Measurements from ENCODE around the gene MRPL52. TPM values are rescaled to one million over a fixed set of nuclear protein-coding genes. Genes with fewer than 3 reads are reported as not detected.

MRPL52 gene
- total and polyA plus RNA-seq, 2 donors (not counting 3 experiments of a cell fraction or from before 2014, with no cell fraction given) = 81.1 to 174 TPM

GRCh38 chr14:22781301-22781991, 48.2 kb upstream of the MRPL52 start:
- Histone ChIP-seq H3K79me2 (ENCODE audit: control insufficient read depth, insufficient read depth, low read length) (no peaks in the 10 kb centered on the region), H3K4me1 (ENCODE audit: control insufficient read depth, extremely low read depth, insufficient read depth, low read length) (peaks cover 2% of the 10 kb centered on the region), H3K27me3 (ENCODE audit: control insufficient read depth in 2 of 2, insufficient read depth in 2 of 2, low read length in 2 of 2) (no peaks in the 10 kb centered on the region), H3K4me2 (ENCODE audit: insufficient read depth, low read length) (no peak overlapping the region), H3K9me3 (replicated peaks; ENCODE audit: control insufficient read depth, insufficient read depth, low read length) (no peaks in the 10 kb centered on the region), H3K9ac (replicated peaks; ENCODE audit: extremely low read depth, insufficient read depth, low read length) (no peak overlapping the region), H3K4me3 (replicated peaks in 1 of 3; ENCODE audit: insufficient read depth in 1 of 3, low read depth in 1 of 3, low read length in 3 of 3) (no peak overlapping the region), H3K27ac (ENCODE audit: insufficient read depth, low read depth, low read length) (no peak overlapping the region), H4K20me1 (replicated peaks; ENCODE audit: control insufficient read depth, extremely low read depth, insufficient read depth, low read length) (no peaks in the 10 kb centered on the region), H3K36me3 (ENCODE audit: control insufficient read depth in 2 of 2, extremely low read depth in 1 of 2, insufficient read depth in 2 of 2, low read length in 2 of 2) (peaks cover 0 to 2% of the 10 kb centered on the region in 2 experiments), H3K9me1 (replicated peaks; ENCODE audit: control insufficient read depth, extremely low read depth, insufficient read depth, low read length) (no peaks in the 10 kb centered on the region), H2AFZ (ENCODE audit: low read depth, low read length) (no peak overlapping the region)
- dilution Hi-C loops (cut with MboI; ENCODE audit: extremely low pct_ligation_motif_present, low sequenced_read_pairs) (no loop called here), intact Hi-C loops (cut with micrococcal nuclease) (no loop called here)
- no TSS peak for BruUV-seq (replicated peaks)
- no peak for DNase-seq (ENCODE audit: low read depth, low spot score)
- no peak for FAIRE-seq
- CTCF ChIA-PET = interaction anchor here (0.9 to 1.2 kb wide), 4 partner anchors 10 to 128 kb away, joined by 3 to 4 read pairs (median 3); no protein-coding TSS in a partner anchor
- no peak for TF ChIP-seq POLR2AphosphoS5 (IDR thresholded peaks at IDR 0.05; ENCODE audit: insufficient read depth, low read depth, low read length)
- no peak for TF ChIP-seq EZH2 (IDR thresholded peaks at IDR 0.05; ENCODE audit: borderline replicate concordance, low read depth, low read length, severe bottlenecking)
- TF ChIP-seq MYC (IDR thresholded peaks at IDR 0.05; ENCODE audit: low read depth, low read length) = no peak
- no peak for TF ChIP-seq FOS (IDR thresholded peaks at IDR 0.05; ENCODE audit: borderline replicate concordance, insufficient read depth, low read length)
- TF ChIP-seq CTCF (IDR thresholded peaks at IDR 0.05; ENCODE audit: extremely low read depth in 1 of 2, insufficient read depth in 1 of 2, low read depth in 1 of 2, low read length in 2 of 2) = no peak
- TF ChIP-seq JUN (IDR thresholded peaks at IDR 0.05; ENCODE audit: borderline replicate concordance, insufficient read depth, insufficient read length, low read depth) = no peak
- no peak for TF ChIP-seq MAX (IDR thresholded peaks at IDR 0.05; ENCODE audit: insufficient read depth, insufficient read length)
- no peak for TF ChIP-seq GATA2 (IDR thresholded peaks at IDR 0.05; ENCODE audit: insufficient read depth, insufficient read length, low read depth, low read length)
- no peak for TF ChIP-seq POLR2A (IDR thresholded peaks at IDR 0.05; ENCODE audit: low read depth, low read length)
- POLR2A ChIA-PET = no interaction called here
